ENCODE measurements around the gene FRMD5. TPM values are rescaled to one million over a fixed set of nuclear protein-coding genes. Genes with fewer than 3 reads are reported as not detected.
"Not testable (repeated sequence)": the region's sequence is repeated elsewhere in the genome, so short reads cannot be mapped to it uniquely, and the experiment has no call there.

The FRMD5 gene
- polyA plus RNA-seq, 4 donors, result 0.49 to 1.1 (median 0.81) TPM; not detected in 1

- not testable (repeated sequence) for FAIRE-seq; DNase-seq; H3K9me3 ChIP-seq (ENCODE audit: control insufficient read depth in 2 of 2, insufficient read depth in 1 of 2, low read depth in 1 of 2, low read length in 1 of 2); H3K27me3 ChIP-seq (ENCODE audit: control insufficient read depth in 3 of 3, insufficient read depth in 3 of 3, low read length in 3 of 3); H3K4me3 ChIP-seq (ENCODE audit: low read depth in 1 of 3, low read length in 3 of 3); H3K4me1 ChIP-seq (ENCODE audit: control insufficient read depth in 3 of 3, insufficient read depth in 2 of 3, low read depth in 1 of 3, low read length in 2 of 3); H3K27ac ChIP-seq (ENCODE audit: low read depth in 1 of 3, low read length in 2 of 3)
- WGBS, 3 donors, result 94 to 96% (median 95%) methylated on average over 9 of the region's 9 CpGs
- H3K36me3 ChIP-seq (ENCODE audit: control insufficient read depth in 3 of 3, insufficient read depth in 2 of 3, low read depth in 1 of 3, low read length in 3 of 3), result peaks cover 0 to 13% (median 7%) of the 10 kb centered on the region in 3 donors
These were observed 364.3 kb downstream of the FRMD5 start for GRCh38 chr15:43830691-43831275.

- H3K4me1 ChIP-seq (ENCODE audit: control insufficient read depth in 3 of 3, insufficient read depth in 2 of 3, low read depth in 1 of 3, low read length in 2 of 3); H3K4me3 ChIP-seq (ENCODE audit: low read depth in 1 of 3, low read length in 3 of 3); H3K27ac ChIP-seq (ENCODE audit: low read depth in 1 of 3, low read length in 2 of 3); H3K27me3 ChIP-seq (ENCODE audit: control insufficient read depth in 3 of 3, insufficient read depth in 3 of 3, low read length in 3 of 3); DNase-seq; H3K9me3 ChIP-seq (ENCODE audit: control insufficient read depth in 2 of 2, insufficient read depth in 1 of 2, low read depth in 1 of 2, low read length in 1 of 2); FAIRE-seq: not testable (repeated sequence)
- peaks cover 0 to 10% (median 3%) of the 10 kb centered on the region in 3 donors for H3K36me3 ChIP-seq (ENCODE audit: control insufficient read depth in 3 of 3, insufficient read depth in 2 of 3, low read depth in 1 of 3, low read length in 3 of 3)
- 81 to 90% (median 89%) methylated on average over 9 of the region's 9 CpGs for WGBS, 3 donors
These were observed 365.0 kb downstream of the FRMD5 start for GRCh38 chr15:43829951-43830540.

DNA sequence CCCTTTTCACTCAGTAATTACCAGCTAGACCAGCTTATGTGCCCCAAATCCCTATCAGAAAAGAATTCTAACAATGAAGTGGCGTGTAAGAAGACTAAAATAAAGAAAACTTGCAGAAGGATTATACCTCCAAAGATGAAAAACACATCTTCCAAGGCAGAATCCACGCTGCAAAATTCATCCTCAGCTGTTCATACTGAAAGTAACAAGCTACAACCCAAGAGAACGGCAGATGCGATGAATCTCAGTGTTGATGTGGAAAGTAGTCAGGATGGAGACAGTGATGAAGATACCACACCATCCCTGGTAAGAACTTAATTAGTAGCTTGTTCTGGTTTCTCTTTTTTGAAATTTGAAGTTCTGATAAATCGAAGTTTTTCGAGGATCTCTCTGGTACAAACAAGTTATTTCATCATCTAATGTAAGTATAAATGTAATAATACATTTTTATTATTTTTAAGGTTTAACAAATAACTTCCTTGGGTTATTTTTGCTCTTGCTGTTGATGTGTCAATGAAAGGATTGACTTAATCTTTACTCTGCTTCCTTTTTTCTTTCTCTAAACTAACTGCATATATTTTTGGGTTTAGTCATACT is 366.9 kb downstream of the FRMD5 start:
- Histone ChIP-seq H3K4me1 (ENCODE audit: control insufficient read depth in 3 of 3, insufficient read depth in 2 of 3, low read depth in 1 of 3, low read length in 2 of 3) (peaks cover 0 to 9% (median 4%) of the 10 kb centered on the region in 3 donors), H3K9me3 (ENCODE audit: control insufficient read depth in 2 of 2, insufficient read depth in 1 of 2, low read depth in 1 of 2, low read length in 1 of 2) (no peaks in the 10 kb centered on the region), H3K36me3 (ENCODE audit: control insufficient read depth in 3 of 3, insufficient read depth in 2 of 3, low read depth in 1 of 3, low read length in 3 of 3) (peaks cover 0 to 5% (median 2%) of the 10 kb centered on the region in 3 donors), H3K4me3 (ENCODE audit: low read depth in 1 of 3, low read length in 3 of 3) (no peak overlapping the region), H3K27me3 (ENCODE audit: control insufficient read depth in 3 of 3, insufficient read depth in 3 of 3, low read length in 3 of 3) (no peaks in the 10 kb centered on the region), H3K27ac (ENCODE audit: low read depth in 1 of 3, low read length in 2 of 3) (peak overlapping the region in 1 of 3 donors; percentile 7)
- DNase-seq, result no peak
- no peak for FAIRE-seq
- 43 to 47% (median 47%) methylated on average over 6 of the region's 6 CpGs for WGBS, 3 donors

DNA sequence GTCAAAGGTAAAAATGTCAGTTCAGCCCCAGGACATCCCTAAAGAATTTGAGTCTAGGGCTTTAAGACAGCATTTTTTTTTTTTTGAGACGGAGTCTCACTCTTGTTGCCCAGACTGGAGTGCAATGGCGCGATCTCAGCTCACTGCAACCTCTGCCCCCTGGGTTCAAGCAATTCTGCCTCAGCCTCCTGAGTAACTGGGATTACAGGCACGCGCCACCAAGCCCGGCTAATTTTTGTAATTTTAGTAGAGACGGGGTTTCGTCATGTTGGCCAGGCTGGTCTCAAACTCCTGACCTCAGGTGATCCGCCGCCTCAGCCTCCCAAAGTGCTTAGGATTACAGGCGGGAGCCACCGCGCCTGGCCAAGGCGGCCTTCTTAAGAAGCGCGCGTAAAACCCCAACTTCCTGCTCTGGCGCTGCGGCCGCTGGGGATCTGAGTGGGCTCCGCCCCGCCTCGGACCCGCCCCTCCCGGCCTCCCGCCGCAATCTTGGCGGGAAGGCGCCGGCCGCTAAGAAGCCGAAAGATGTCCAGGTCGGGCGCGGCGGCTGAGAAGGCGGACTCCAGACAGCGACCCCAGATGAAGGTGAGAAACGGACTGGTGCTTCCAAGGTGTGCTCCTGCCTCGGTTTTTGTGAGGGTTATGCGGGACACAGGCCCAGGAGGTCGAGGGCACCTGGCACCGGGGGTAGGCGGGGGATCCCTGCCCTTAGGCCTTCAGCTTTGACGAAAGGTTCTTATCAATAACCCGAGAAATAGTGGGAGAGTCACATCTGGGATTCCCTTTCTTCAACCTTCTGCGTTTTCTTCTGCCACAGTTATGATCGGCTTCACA is 368.3 kb downstream of the FRMD5 start, which contains the start of gene WDR76:
Gene WDR76, plus strand, starts transcription at position 495 of the 834 bp plus-strand sequence. Its CDS starts 31 bp downstream, at position 526.
- H3K27ac ChIP-seq (ENCODE audit: low read depth in 1 of 3, low read length in 2 of 3), result peak within 1 kb of the TSS; percentile 34 to 71 (median 50)
- no peak for FAIRE-seq
- peaks cover 0 to 11% (median 4%) of the 10 kb centered on the region in 3 donors for H3K4me1 ChIP-seq (ENCODE audit: control insufficient read depth in 3 of 3, insufficient read depth in 2 of 3, low read depth in 1 of 3, low read length in 2 of 3)
- peak within 1 kb of the TSS in 2 of 3 donors; percentile 63 to 68 for H3K4me3 ChIP-seq (ENCODE audit: low read depth in 1 of 3, low read length in 3 of 3)
- WGBS, 3 donors, result 2 to 3% (median 2%) methylated on average over 48 of the region's 48 CpGs
- H3K36me3 ChIP-seq (ENCODE audit: control insufficient read depth in 3 of 3, insufficient read depth in 2 of 3, low read depth in 1 of 3, low read length in 3 of 3), result peaks cover 0 to 2% (median 0%) of the 10 kb centered on the region in 3 donors
- peak; percentile 84 to 88 for DNase-seq
- no peaks in the 10 kb centered on the region for H3K27me3 ChIP-seq (ENCODE audit: control insufficient read depth in 3 of 3, insufficient read depth in 3 of 3, low read length in 3 of 3)
- no peaks in the 10 kb centered on the region for H3K9me3 ChIP-seq (ENCODE audit: control insufficient read depth in 2 of 2, insufficient read depth in 1 of 2, low read depth in 1 of 2, low read length in 1 of 2)

DNA sequence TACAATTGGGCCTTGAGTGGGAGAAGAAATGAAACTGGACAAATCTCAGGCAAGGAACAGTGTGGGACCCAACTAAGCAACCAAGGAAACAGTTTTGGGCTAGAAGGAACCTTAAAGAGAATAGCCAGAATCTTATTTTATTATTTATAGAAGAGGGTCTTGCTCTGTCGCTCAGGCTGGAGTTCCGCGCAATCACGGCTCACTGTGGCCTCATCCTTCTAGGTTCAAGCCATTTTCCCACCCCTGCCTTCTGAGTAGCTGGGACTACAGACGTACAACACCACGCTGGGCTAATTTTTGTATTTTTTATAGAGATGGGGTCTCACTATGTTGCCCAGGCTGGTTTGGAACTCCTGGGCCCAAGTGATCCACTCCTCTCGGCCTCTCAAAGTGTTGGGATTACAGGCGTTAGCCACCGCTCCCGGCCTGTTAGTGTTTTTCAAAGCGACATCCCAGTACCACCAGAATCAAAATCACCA is 369.0 kb downstream of the FRMD5 start:
- DNase-seq (no peak), FAIRE-seq (no peak)
- Histone ChIP-seq H3K9me3 (ENCODE audit: control insufficient read depth in 2 of 2, insufficient read depth in 1 of 2, low read depth in 1 of 2, low read length in 1 of 2) (no peaks in the 10 kb centered on the region), H3K4me3 (ENCODE audit: low read depth in 1 of 3, low read length in 3 of 3) (peak overlapping the region in 1 of 3 donors; percentile 68), H3K4me1 (ENCODE audit: control insufficient read depth in 3 of 3, insufficient read depth in 2 of 3, low read depth in 1 of 3, low read length in 2 of 3) (peaks cover 0 to 11% (median 4%) of the 10 kb centered on the region in 3 donors), H3K27me3 (ENCODE audit: control insufficient read depth in 3 of 3, insufficient read depth in 3 of 3, low read length in 3 of 3) (no peaks in the 10 kb centered on the region), H3K36me3 (ENCODE audit: control insufficient read depth in 3 of 3, insufficient read depth in 2 of 3, low read depth in 1 of 3, low read length in 3 of 3) (no peaks in the 10 kb centered on the region), H3K27ac (ENCODE audit: low read depth in 1 of 3, low read length in 2 of 3) (peak overlapping the region in 1 of 3 donors; percentile 71)
- WGBS, 3 donors, result 94 to 98% (median 94%) methylated on average over 11 of the region's 11 CpGs

DNA sequence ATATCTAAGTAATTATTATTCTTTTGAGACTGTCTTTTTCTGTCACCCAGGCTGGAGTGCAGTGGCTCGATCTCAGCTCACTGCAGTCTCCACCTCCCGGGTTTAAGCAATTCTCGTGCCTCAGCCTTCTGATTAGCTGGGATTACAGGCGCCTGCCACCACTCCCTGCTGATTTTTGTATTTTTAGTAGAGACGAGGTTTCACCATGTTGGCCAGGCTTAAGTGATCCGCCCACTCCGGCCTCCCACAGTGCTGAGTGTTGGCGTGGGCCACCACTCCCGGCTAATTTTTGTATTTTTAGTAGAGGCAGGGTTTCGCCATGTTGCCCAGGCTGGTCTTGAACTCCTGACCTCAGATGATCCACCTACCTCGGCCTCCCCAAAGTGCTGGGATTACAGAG is 369.8 kb downstream of the FRMD5 start:
- FAIRE-seq; H3K9me3 ChIP-seq (ENCODE audit: control insufficient read depth in 2 of 2, insufficient read depth in 1 of 2, low read depth in 1 of 2, low read length in 1 of 2); DNase-seq; H3K36me3 ChIP-seq (ENCODE audit: control insufficient read depth in 3 of 3, insufficient read depth in 2 of 3, low read depth in 1 of 3, low read length in 3 of 3); H3K27me3 ChIP-seq (ENCODE audit: control insufficient read depth in 3 of 3, insufficient read depth in 3 of 3, low read length in 3 of 3); H3K27ac ChIP-seq (ENCODE audit: low read depth in 1 of 3, low read length in 2 of 3); H3K4me3 ChIP-seq (ENCODE audit: low read depth in 1 of 3, low read length in 3 of 3): not testable (repeated sequence)
- 94 to 97% (median 96%) methylated on average over 11 of the region's 11 CpGs for WGBS, 3 donors
- peaks cover 0 to 11% (median 4%) of the 10 kb centered on the region in 3 donors for H3K4me1 ChIP-seq (ENCODE audit: control insufficient read depth in 3 of 3, insufficient read depth in 2 of 3, low read depth in 1 of 3, low read length in 2 of 3)

DNA sequence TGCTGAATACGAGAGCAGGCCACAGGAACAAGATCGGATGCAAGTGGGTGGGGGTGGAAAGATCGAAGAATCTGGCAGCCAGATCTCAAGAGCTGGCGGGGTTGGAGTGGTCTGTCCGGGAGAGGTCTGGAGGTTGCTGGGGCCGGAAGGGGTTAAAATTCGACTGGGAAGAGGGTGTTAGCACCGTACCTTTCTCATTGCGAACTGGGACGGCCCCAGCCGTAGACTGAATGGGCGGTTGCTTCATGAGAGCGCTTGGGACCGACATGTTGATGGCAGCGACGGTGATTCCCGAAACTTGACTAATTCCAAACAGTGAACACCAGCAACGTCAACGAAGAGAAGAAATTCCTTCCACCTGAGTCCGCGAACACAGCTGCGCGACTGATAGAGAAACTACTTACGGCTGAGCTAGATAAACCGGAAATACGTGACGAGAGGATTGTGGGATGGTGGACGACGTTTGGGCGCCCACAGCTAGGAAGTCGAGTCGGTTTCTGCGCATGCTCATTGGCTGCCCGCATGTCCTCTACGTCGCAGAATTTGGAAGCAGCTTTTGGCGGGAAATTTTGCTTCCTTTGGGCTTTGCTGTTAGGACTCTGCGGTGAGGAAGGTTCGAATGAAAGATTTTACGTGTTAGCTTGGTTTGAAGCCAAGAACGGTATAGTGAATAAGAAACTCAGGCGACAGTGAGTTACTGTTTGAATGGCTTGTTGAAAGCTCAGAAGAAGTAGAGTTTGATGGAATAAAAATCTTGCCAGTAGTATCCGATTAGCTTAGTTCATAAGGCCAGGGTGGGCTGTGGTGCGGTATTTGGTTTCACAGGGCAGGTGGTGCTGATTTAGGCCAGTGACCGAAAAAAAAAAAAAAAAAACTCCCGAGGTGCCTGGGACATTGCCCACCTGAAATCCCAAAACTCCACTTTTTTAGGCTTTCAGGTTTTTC is 370.5 kb downstream of the FRMD5 start, which contains the start of gene MFAP1:
Gene MFAP1, minus strand, starts transcription at position 389 of the 945 bp plus-strand sequence. Its CDS starts 121 bp downstream, at position 268.
- H3K36me3 ChIP-seq (ENCODE audit: control insufficient read depth in 3 of 3, insufficient read depth in 2 of 3, low read depth in 1 of 3, low read length in 3 of 3), result peaks cover 0 to 7% (median 0%) of the 10 kb centered on the region in 3 donors
- peak within 1 kb of the TSS; percentile 27 to 96 (median 94) for H3K27ac ChIP-seq (ENCODE audit: low read depth in 1 of 3, low read length in 2 of 3)
- H3K4me3 ChIP-seq (ENCODE audit: low read depth in 1 of 3, low read length in 3 of 3), result peak within 1 kb of the TSS; percentile 65 to 78 (median 76)
- DNase-seq (peak; percentile 97), FAIRE-seq (peak; percentile 62)
- no peaks in the 10 kb centered on the region for H3K27me3 ChIP-seq (ENCODE audit: control insufficient read depth in 3 of 3, insufficient read depth in 3 of 3, low read length in 3 of 3)
- WGBS, 3 donors, result 8 to 10% (median 8%) methylated on average over 46 of the region's 46 CpGs
- H3K4me1 ChIP-seq (ENCODE audit: control insufficient read depth in 3 of 3, insufficient read depth in 2 of 3, low read depth in 1 of 3, low read length in 2 of 3), result peaks cover 0 to 11% (median 4%) of the 10 kb centered on the region in 3 donors
- H3K9me3 ChIP-seq (ENCODE audit: control insufficient read depth in 2 of 2, insufficient read depth in 1 of 2, low read depth in 1 of 2, low read length in 1 of 2), result no peaks in the 10 kb centered on the region

Data from small intestine (tissue), 7 donors.